Measurements from ENCODE around the gene CTSZ.
A peak's percentile ranks its signal among the peaks of the same experiment; 100 is the strongest.
"Not testable (repeated sequence)": the region's sequence is repeated elsewhere in the genome, so short reads cannot be mapped to it uniquely, and the experiment has no call there.

The CTSZ gene

DNA sequence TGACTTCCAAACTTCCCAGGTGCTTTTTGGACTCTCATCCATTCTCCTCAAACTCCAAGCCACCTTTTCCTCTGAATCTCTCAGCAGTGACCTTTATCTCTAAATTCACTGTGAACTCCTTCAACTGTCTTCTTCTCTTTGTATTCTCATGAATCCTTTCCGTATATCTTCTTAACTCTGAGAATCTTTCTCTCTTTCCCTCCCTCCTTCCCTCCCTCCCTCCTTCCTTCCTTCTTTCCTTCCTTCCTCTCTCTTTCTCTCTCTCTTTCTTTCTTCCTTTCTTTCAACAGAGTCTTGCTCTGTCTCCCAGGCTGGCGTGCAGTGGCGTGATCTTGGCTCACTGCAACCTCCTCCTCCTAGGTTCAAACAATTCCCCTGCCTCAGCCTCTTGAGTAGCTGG lies 39.8 kb upstream of the CTSZ start:
- no peak overlapping the region for H3K4me3 ChIP-seq (replicated peaks; ENCODE audit: low read depth, low read length)
- no peak for DNase-seq (ENCODE audit: low read depth)
- TF ChIP-seq, protein P1, sequence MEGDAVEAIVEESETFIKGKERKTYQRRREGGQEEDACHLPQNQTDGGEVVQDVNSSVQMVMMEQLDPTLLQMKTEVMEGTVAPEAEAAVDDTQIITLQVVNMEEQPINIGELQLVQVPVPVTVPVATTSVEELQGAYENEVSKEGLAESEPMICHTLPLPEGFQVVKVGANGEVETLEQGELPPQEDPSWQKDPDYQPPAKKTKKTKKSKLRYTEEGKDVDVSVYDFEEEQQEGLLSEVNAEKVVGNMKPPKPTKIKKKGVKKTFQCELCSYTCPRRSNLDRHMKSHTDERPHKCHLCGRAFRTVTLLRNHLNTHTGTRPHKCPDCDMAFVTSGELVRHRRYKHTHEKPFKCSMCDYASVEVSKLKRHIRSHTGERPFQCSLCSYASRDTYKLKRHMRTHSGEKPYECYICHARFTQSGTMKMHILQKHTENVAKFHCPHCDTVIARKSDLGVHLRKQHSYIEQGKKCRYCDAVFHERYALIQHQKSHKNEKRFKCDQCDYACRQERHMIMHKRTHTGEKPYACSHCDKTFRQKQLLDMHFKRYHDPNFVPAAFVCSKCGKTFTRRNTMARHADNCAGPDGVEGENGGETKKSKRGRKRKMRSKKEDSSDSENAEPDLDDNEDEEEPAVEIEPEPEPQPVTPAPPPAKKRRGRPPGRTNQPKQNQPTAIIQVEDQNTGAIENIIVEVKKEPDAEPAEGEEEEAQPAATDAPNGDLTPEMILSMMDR (IDR thresholded peaks at IDR 0.05; ENCODE audit: low read length, missing control alignments) = no peak

DNA sequence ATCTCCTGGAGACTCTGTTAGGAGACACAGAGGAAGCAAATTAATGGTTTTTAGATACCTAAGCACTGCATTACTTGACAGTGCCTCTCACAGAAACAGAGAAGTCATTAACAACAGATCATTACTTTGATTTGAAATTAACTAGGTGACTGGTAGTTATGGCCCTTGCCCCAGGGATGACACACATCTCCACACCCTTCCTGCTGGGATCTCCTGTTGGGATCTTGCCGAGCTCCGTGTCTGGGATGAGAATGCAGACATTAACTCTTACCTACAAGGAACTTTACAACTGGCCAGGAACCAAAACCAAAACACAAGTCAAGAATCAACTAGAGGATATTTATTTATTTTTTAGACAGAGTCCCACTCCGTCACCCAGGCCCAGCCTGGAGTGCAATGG lies 37.7 kb upstream of the CTSZ start:
- no peak for DNase-seq (ENCODE audit: low read depth)
- no peak overlapping the region for H3K4me3 ChIP-seq (replicated peaks; ENCODE audit: low read depth, low read length)
- TF ChIP-seq, protein P1 (IDR thresholded peaks at IDR 0.05; ENCODE audit: low read length, missing control alignments) = no peak

DNA sequence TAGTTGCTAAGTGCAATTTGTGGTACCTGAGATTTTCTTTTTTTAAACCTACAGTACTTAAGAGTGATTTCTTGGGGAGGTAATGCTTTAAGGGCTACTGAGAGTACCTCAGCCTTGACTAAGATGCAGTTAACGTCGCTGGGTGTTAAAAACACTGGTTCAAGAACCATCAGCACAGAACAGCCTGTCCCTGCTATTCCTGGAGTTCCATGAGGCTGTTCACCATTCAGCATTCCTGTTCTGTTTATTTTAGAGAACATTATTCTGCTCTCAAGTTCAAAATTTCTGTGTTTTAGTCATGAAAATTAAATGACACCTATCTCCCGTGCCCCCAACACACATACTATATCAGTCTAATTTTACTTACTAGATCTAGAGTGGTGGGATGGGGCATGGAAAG lies 37.2 kb upstream of the CTSZ start:
- TF ChIP-seq, protein P1 (IDR thresholded peaks at IDR 0.05; ENCODE audit: low read length, missing control alignments) = no peak
- H3K4me3 ChIP-seq (replicated peaks; ENCODE audit: low read depth, low read length) = no peak overlapping the region
- DNase-seq (ENCODE audit: low read depth) = no peak

DNA sequence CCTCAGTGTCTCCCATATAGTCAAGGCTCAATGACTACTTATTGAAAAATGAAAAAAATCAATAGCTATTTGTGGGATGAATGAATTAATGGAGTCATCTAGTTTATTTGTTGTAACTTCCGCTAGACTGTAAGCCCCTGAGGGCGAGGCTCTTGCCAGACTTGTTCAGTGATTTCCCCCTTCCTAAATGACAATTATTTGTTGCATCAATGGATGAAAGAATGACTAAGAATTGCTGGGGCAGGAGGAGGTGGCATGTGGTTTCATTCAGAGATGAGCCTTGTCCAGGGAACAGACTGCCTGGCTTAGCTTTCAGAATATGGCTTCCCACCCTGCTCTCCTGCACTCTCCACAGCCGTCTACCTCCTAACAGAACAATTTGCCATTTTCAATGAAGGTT lies 36.6 kb upstream of the CTSZ start:
- H3K4me3 ChIP-seq (replicated peaks; ENCODE audit: low read depth, low read length) = no peak overlapping the region
- no peak for DNase-seq (ENCODE audit: low read depth)
- TF ChIP-seq, protein P1 (IDR thresholded peaks at IDR 0.05; ENCODE audit: low read length, missing control alignments) = no peak

DNA sequence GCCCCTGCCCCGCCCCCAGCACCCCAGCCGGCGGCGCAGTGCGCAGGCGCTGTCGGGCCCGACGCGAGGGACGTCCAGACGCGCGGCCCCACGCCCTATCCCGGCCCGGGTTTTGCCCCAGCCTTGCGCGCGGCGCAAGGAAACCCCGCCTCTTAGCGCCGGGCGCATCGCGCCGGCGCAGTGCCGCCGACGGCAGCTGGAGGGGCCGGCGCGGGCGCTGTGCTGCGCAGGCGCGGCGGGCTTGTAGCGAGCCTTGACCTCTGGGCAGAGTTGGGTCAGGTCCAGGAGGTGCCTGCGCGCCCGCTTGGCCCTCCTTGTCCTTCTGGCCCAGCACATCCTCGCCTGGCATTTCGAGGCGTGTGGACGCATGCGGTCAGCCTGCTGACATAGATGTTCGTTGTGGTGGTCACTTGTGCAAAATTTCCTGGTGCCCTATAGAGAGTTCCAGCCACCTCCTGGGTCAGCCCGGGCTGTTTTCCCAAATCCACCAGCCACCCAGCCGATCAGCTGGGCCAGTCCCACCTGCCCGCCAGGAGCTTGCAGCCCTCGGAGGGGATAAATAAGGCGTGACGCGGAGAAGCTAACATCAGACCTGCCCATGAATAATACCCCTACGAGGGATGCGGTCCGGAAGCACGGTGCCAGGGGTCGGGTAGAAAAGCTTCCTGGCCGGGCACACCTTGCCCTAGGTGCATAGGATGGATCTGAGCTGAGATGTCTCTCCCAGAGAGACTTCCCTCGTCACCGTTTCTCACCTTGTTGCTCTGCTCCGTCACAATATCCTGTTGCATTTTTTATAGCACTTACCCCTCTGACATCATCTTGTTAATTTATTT lies 36.0 kb upstream of the CTSZ start:
- peak overlapping the region; percentile 85 for H3K4me3 ChIP-seq (replicated peaks; ENCODE audit: low read depth, low read length)
- TF ChIP-seq, protein P1 (IDR thresholded peaks at IDR 0.05; ENCODE audit: low read length, missing control alignments) = no peak
- DNase-seq (ENCODE audit: low read depth) = peak; percentile 91

DNA sequence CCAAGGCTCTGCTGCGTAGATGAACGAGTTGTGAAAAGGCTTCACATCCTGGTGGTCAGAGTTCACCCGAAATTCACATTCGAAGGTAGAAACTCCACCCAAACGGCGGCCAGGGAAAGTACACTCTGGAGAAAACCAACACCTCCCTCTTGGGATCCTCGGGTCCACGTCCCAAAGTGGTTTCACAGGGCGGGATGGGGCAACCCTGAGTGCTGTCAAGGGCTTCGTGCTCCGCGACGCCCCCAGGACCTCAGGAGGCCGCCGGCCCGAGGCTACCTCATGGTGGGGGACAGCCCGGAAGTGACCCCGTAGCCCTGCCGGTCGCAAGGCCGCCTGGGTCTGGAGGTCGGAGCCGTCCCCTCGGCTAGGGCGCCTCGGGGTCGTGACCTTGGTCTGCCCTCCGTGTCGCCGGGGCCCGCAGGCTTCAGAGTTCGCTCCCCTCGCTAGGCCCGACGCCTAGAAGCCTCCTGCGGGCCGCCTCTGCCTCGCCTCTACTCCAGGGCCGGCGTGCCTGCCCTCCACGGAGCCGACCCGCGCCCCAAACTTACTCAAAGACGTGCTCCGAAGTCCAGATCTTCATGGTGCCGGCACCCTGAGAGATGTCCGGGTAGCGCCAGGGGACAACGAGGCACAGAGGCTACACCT lies 35.2 kb upstream of the CTSZ start, which contains the start of gene PRELID3B:
TSS of gene PRELID3B (minus strand) at position 636 of the 645 bp plus-strand sequence. CDS start at position 580, 56 bp downstream.
- peak within 1 kb of the TSS; percentile 85 for H3K4me3 ChIP-seq (replicated peaks; ENCODE audit: low read depth, low read length)
- no peak for DNase-seq (ENCODE audit: low read depth)
- TF ChIP-seq, protein P1 (IDR thresholded peaks at IDR 0.05; ENCODE audit: low read length, missing control alignments) = no peak

DNA sequence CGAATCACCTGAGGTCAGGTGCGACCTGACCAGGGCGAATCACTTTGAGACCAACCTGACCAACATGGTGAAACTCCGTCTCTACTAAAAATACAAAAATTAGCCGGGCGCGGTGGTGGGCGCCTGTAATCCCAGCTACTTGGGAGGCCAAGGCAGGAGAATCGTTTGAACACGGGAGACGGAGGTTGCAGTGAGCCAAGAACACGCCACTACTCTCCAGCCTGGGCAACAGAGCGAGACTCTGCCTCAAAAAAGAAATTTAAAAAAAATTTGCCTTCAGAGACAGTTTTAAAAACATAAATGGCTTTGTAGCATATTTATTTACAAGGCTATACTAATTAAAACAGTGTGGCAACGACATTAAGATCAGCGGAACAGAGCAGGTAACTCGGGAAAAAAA lies 34.4 kb upstream of the CTSZ start:
- not testable (repeated sequence) for DNase-seq (ENCODE audit: low read depth)
- H3K4me3 ChIP-seq (replicated peaks; ENCODE audit: low read depth, low read length) = peak overlapping the region; percentile 85

Data from fibroblast of pulmonary artery (primary cell).